ENCODE data around the gene ZBTB7B.

Gene ZBTB7B

GRCh38 chr1:155017041-155017945 lies 14.7 kb downstream of the ZBTB7B start:
- no peak for DNase-seq (ENCODE audit: low read depth, low spot score)

DNA sequence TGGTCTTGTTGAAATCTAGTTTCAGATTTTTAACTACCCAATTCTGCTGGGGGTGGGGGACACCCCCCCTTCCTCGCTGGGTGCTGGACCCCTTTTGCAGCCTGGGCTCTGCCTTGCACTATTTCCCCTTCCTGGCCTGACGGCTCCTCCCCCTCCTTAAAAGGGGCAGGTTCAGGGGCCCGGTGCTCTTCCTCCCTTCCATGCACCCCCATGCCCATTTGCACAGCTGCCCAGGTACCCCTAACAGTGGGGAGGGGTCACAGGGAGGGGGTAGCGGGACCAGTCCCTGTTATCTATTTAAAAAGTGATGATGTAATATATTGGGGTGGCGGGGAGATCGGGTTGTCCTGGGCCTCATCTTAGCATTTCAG lies 15.3 kb downstream of the ZBTB7B start:
- no peak for DNase-seq (ENCODE audit: low read depth, low spot score)

DNA sequence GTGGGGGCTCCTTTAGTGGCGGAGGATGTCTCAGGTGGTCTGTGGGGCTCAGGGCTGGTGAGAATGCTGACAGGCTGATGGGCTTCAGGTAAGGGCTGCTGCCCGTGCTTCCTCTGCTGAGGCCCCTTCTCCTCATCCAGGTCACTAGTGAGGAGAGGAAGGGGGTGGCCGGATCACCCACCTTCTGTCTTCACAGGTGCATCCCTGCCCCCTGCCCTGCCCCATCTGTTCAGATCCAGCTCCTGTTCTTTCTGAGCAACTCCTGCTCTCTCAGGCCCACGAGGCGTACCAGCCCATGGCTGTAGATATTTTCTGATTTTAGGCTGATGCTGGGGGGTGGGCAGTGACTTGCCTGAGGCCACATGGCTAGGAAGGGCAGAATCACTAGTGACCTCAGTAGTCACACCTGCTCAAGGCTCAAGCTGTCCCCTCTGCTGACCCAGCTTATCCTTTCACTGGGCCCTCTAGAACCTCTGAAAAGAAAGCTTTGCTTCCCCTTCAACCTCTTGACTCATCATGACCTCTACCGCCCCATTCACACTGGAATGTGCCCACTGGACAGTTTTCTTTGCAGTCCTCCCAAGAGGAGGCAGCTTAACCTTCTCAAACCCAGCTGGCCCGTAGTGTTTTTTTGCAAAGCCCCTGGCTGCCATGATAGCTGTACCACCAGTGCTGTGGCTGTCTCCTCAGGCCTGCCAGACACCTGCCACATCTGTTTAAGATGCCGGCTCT lies 16.2 kb downstream of the ZBTB7B start:
- DNase-seq (ENCODE audit: low read depth, low spot score) = no peak

GRCh38 chr1:155019377-155020245 lies 17.0 kb downstream of the ZBTB7B start:
- no peak for DNase-seq (ENCODE audit: low read depth, low spot score)

- DNase-seq (ENCODE audit: low read depth, low spot score) = no peak
These were observed 19.7 kb downstream of the ZBTB7B start for GRCh38 chr1:155022136-155022926.

DNA sequence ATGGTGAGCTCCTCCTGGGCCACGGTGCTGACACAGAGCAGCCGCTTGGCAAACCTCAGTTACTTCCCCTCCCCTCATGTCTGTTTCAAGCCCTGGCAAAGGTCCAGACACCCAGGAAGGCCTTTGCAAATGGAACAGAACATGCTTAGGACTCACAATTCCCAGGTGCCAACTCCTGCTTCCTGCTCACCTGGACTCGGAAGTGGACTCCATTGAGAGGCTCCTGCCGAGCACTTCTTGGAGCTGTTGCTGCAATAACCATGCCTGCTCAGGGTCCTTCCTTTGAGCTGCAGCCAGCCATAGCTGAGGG lies 20.3 kb downstream of the ZBTB7B start:
- DNase-seq (ENCODE audit: low read depth, low spot score) = no peak

GRCh38 chr1:155023627-155024026 lies 21.0 kb downstream of the ZBTB7B start:
- no peak for DNase-seq (ENCODE audit: low read depth, low spot score)

- no peak for DNase-seq (ENCODE audit: low read depth, low spot score)
These were observed 21.7 kb downstream of the ZBTB7B start for GRCh38 chr1:155024315-155024714.

- no peak for DNase-seq (ENCODE audit: low read depth, low spot score)
These were observed 23.6 kb downstream of the ZBTB7B start for GRCh38 chr1:155026154-155026553.

DNA sequence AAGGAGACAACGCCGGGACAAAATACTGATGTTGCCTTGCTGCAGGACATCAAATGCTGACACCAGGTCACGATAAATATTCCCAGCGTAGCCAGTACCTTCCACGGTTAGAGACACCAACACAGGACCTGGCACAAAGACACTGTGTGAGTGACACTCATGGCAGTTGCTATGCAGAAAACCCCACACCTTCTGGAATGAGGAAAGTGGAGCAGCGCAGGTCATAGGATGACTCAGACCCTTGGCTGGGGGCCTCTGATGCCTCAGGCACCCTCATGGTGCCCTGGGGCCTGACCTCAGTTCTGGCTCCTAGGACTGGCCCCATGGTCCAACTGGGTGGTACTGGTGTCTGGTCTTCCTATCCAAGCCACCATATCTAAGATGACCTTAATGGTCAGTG lies 24.0 kb downstream of the ZBTB7B start:
- no peak for DNase-seq (ENCODE audit: low read depth, low spot score)

- DNase-seq (ENCODE audit: low read depth, low spot score) = no peak
These were observed 27.1 kb downstream of the ZBTB7B start for GRCh38 chr1:155029513-155030242.

GRCh38 chr1:155030243-155030795 lies 27.7 kb downstream of the ZBTB7B start:
- no peak for DNase-seq (ENCODE audit: low read depth, low spot score)

GRCh38 chr1:155030899-155031298 lies 28.3 kb downstream of the ZBTB7B start:
- no peak for DNase-seq (ENCODE audit: low read depth, low spot score)

GRCh38 chr1:155032886-155033285 lies 30.3 kb downstream of the ZBTB7B start:
- DNase-seq (ENCODE audit: low read depth, low spot score) = no peak

DNA sequence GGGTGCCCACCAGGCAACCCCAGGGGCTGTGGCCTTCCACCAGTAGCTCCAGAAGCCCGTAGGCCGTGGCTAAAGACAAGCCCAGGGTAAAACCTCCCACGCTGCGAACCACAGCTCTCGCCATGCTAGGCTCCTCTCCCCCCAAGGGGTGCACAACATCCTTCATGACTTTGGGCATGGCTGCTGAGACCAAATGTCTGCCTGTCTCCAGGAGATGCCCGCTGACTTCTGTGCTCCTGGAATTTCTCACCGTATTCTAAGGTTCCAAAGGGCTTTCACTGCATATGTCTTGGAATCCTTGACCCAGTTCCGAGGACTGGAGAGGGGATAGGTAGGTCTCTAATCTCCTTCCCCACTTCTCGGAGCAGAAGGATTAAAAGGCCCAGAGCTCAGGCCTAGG lies 30.9 kb downstream of the ZBTB7B start, which contains the start of the genes DCST1 and DCST2:
DCST1 (plus strand) TSS at position 301 of the 400 bp plus-strand sequence. CDS start 213 bp downstream, outside the sequence.
DCST2 (minus strand) TSS at position 258 of the 400 bp plus-strand sequence; CDS start at position 178, 80 bp downstream.
- DNase-seq (ENCODE audit: low read depth, low spot score) = no peak

GRCh38 chr1:155034318-155035208 lies 32.0 kb downstream of the ZBTB7B start:
- no peak for DNase-seq (ENCODE audit: low read depth, low spot score)

DNA sequence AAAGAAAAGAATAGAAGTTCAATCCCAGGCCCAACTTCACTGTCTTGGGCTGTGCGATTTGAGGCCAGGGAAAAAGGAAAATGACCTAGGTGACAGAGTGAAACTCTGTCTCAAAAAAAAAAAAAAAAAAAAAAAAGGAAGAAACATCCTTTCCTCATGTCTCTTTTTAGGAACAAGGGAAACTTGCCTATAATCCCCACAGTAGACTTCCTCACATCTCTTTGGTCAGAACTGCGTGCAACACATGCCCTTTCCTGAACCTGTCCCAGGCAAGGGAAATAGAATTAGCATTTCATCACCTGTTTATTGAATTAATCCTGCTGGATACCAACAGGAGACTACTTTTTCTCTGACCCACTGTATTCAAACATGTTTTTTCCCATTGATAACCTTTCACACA lies 33.3 kb downstream of the ZBTB7B start:
- no peak for DNase-seq (ENCODE audit: low read depth, low spot score)

DNA sequence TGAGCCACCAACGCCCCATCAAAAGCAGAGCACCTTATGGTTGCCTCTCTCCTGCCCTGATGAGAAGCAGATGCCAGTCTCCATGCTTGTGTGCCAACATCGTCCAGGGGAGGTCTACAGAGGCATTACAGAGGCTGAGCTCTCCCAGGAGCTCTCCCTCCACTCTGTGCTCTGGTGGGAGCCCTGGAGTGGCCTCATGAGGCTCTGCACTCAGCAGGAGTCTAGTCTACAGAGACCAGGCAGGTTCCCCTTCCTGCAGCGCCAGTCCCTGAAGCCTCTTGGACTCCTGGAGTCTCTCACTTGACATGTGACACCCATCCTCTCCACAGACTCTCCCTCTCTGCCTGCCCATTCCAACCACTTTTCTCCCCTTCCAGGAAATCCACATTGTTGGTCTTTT lies 34.4 kb downstream of the ZBTB7B start:
- DNase-seq (ENCODE audit: low read depth, low spot score) = no peak

DNA sequence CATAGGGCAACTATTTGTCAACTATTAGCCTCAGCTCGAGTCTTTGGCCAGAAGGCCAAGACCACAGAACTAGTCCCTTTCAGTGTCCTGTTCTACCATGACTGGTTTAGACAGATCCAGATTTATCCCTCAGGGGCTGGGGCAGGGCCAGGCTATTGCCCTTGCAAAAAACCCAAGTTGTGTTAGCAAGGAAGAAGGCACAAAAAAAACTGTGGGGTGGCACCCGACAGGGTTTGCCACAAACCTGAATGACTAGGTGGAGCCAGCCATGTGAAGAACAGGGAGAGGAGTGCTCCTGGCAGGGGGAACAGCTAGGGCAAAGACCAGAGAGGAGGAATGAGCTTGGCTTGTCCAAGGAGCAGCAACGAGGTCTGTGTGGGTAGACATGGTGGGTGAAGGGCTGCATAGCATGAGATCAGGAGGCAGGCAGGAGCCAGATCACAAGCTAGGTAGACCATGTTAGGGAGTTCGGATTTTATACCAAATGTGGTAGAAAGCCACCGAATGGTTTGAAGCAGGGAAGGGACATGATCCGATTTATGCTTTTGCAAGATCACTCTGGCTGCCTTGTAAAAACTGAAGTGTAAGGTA lies 35.3 kb downstream of the ZBTB7B start:
- no peak for DNase-seq (ENCODE audit: low read depth, low spot score)
